Adrenal gland (tissue), 12 donors: ENCODE measurements around the gene B3GALT6. TPM values are rescaled to one million over a fixed set of nuclear protein-coding genes. Genes with fewer than 3 reads are reported as not detected.

ENCODE experiments used
- DNase-seq, 7 donors: peaks; one replicate each; pipeline ENCODE4 v3.0.0-alpha.2; 2019 to 2020
- H3K27ac ChIP-seq, 5 donors: fragments of 200-600 bp; sonication (generic) in 4 of 5; 1 replicate in 3 of 5; 2 replicates in 2 of 5; pipeline versions ENCODE4 v1.5.1 to v1.8.0; 2016 to 2020; ENCODE audit warnings: mild to moderate bottlenecking in 1 of 5
- H3K27me3 ChIP-seq: fragments of 200-600 bp; 2 replicates; pipeline ENCODE4 v1.8.0; 2021
- H3K36me3 ChIP-seq, 2 donors: fragments of 200-600 bp; replicated peaks in 1 of 2; 1 replicate in 1 of 2; 2 replicates in 1 of 2; pipeline versions ENCODE4 v1.5.1 to v1.8.0; 2018 to 2022
- H3K4me1 ChIP-seq, 2 donors: fragments of 200-600 bp; replicated peaks in 1 of 2; 1 replicate in 1 of 2; 2 replicates in 1 of 2; pipeline versions ENCODE4 v1.5.1 to v1.8.0; 2018 to 2021
- H3K4me3 ChIP-seq, 4 donors: fragments of 200-600 bp; sonication (generic) in 3 of 4; one replicate each; pipeline ENCODE4 v1.5.1; 2016 to 2018
- H3K9me3 ChIP-seq, 3 donors: fragments of 200-600 bp; sonication (generic) in 1 of 3; replicated peaks in 1 of 3; 1 replicate in 2 of 3; 2 replicates in 1 of 3; pipeline versions ENCODE4 v1.5.1 to v1.8.0; 2016 to 2021
- POLR2A ChIP-seq, 2 donors: fragments of 450-650 bp; IDR thresholded peaks; one replicate each; pipeline ENCODE4 v1.6.1; 2017; ENCODE audit warnings: antibody characterized with exemption in 2 of 2, mild to moderate bottlenecking in 2 of 2, moderate library complexity in 1 of 2
- WGBS, 4 donors: extraction: QIAGEN DNeasy Blood & Tissue Kit in 2 of 4; methylation state at CpG; one replicate each; pipeline versions ENCODE4 v1.1.5 to v1.1.7; 2013 to 2017; 5-methylcytosine and 5-hydroxymethylcytosine counted together
- intact Hi-C, 2 donors: fragments of 100-400 bp; cut with DNase I; formaldehyde crosslinking; loops; one replicate each; pipeline versions ENCODE4 v1.14.1 to v1.15.0; 2022 to 2023
- polyA plus RNA-seq, 3 donors: library from polyadenylated mRNA; stranded (reverse); fragments of 200-250 nt in 2 of 3; fragments of 350-450 nt in 1 of 3; fragmentation: Illumina TruSeq in 1 of 3; extraction: RNeasy Lipid Tissue Mini Kit (QIAGEN cat#74804) in 1 of 3; gene quantifications; one replicate each; pipeline ENCODE4 v1.2.3, GENCODE V29; 2013 to 2014
- total RNA-seq, 9 donors: library from RNA; depleted of rRNA in 4 of 9; stranded (reverse); fragments of >200 nt in 4 of 9; fragments of 120-200 nt in 1 of 9; fragmentation: NEBNext Ultra II Directional in 1 of 9; extraction: Animal tissue kit (Norgen Biotek cat#: 25700) in 1 of 9; gene quantifications; one replicate each; pipeline versions ENCODE4 v1.1.0 to v1.2.4, GENCODE V29; 2013 to 2023
- TF ChIP-seq, protein P1 (sequence below), 6 experiments: fragments of 450-650 bp in 4 of 6; fragments of 200-600 bp in 2 of 6; sonication (generic) in 1 of 6; IDR thresholded peaks; 1 replicate in 5 of 6; 2 replicates in 1 of 6; pipeline versions ENCODE4 v1.5.1 to v1.8.0; 2016 to 2021; ENCODE audit warnings: antibody characterized with exemption in 6 of 6, mild to moderate bottlenecking in 2 of 6, moderate library complexity in 1 of 6
- donor health status: healthy with polysubstance abuse.
- donor health status: Bipolar disorder and iron deficiency.
- donor health status: DM: yes; HTN: yes; CAD: no.
- donor health status: DM: no; HTN: no; CAD: no.
- donor health status: DM: no; HTN: no; CAD: no.
- donor health status: DM: yes; HTN: yes; CAD: no.

The B3GALT6 gene
- total and polyA plus RNA-seq, 12 donors, result 7.2 to 39.4 (median 16.7) TPM

DNA sequence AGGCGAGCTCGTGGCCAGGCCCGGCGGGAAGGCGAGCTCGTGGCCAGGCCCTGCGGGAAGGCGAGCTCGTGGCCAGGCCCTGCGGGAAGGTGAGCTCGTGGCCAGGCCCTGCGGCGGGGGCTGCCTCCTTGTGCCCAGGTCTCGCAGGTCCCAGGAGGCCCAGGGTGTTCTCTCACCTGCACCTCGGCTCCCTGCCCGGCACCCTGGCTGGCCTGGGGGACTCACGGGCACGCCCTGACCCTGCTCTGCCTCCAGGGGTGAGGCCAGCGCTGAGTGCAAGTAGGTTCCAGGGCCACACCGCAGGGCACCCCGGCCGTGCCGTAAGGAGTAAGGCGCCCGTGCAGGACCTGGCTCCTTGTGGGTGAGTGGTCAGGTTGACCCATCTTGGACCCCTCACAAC is 4.7 kb upstream of the B3GALT6 start:
- Histone ChIP-seq H3K9me3 (no peaks in the 10 kb centered on the region), H3K4me3 (no peak overlapping the region), H3K36me3 (peaks cover 0 to 53% of the 10 kb centered on the region in 2 donors), H3K27ac (no peak overlapping the region), H3K4me1 (peaks cover 15 to 19% of the 10 kb centered on the region in 2 donors), H3K27me3 (no peaks in the 10 kb centered on the region)
- intact Hi-C loops, result no loop called here
- 93 to 96% (median 95%) methylated on average over 8 to 25 of the region's 25 CpGs for WGBS, 4 donors
- TF ChIP-seq POLR2A (IDR thresholded peaks at IDR 0.05), result no peak
- TF ChIP-seq, protein P1, sequence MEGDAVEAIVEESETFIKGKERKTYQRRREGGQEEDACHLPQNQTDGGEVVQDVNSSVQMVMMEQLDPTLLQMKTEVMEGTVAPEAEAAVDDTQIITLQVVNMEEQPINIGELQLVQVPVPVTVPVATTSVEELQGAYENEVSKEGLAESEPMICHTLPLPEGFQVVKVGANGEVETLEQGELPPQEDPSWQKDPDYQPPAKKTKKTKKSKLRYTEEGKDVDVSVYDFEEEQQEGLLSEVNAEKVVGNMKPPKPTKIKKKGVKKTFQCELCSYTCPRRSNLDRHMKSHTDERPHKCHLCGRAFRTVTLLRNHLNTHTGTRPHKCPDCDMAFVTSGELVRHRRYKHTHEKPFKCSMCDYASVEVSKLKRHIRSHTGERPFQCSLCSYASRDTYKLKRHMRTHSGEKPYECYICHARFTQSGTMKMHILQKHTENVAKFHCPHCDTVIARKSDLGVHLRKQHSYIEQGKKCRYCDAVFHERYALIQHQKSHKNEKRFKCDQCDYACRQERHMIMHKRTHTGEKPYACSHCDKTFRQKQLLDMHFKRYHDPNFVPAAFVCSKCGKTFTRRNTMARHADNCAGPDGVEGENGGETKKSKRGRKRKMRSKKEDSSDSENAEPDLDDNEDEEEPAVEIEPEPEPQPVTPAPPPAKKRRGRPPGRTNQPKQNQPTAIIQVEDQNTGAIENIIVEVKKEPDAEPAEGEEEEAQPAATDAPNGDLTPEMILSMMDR (IDR thresholded peaks at IDR 0.05), result no peak
- DNase-seq, result no peak

DNA sequence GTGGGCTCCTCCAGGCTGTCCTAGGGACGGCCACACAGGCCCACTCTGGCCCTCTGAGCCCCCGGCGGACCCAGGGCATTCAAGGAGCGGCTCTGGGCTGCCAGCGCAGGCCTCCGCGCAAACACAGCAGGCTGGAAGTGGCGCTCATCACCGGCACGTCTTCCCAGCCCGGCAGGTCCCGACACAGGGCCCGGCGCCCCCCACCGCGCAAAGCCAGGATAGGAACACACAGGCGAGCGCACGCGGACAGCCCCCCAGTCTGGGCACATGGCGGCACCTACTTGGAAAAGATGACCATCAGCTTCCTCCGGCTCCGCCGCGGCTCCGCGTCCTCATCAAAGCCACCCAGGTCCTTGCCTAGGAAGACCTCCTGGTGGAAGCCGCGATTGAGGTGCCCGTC is 3.9 kb upstream of the B3GALT6 start:
- TF ChIP-seq, protein P1 (IDR thresholded peaks at IDR 0.05), result no peak
- TF ChIP-seq POLR2A (IDR thresholded peaks at IDR 0.05), result no peak
- intact Hi-C loops, result no loop called here
- H3K4me1 ChIP-seq, result peaks cover 21 to 26% of the 10 kb centered on the region in 2 donors
- no peaks in the 10 kb centered on the region for H3K27me3 ChIP-seq
- no peaks in the 10 kb centered on the region for H3K9me3 ChIP-seq
- 96 to 98% (median 98%) methylated on average over 17 to 30 of the region's 30 CpGs; no CpG with 5 or more reads in 1 of the 4 donors for WGBS, 4 donors
- no peak overlapping the region for H3K4me3 ChIP-seq
- H3K36me3 ChIP-seq, result peaks cover 0 to 45% of the 10 kb centered on the region in 2 donors
- no peak overlapping the region for H3K27ac ChIP-seq
- DNase-seq, result no peak

DNA sequence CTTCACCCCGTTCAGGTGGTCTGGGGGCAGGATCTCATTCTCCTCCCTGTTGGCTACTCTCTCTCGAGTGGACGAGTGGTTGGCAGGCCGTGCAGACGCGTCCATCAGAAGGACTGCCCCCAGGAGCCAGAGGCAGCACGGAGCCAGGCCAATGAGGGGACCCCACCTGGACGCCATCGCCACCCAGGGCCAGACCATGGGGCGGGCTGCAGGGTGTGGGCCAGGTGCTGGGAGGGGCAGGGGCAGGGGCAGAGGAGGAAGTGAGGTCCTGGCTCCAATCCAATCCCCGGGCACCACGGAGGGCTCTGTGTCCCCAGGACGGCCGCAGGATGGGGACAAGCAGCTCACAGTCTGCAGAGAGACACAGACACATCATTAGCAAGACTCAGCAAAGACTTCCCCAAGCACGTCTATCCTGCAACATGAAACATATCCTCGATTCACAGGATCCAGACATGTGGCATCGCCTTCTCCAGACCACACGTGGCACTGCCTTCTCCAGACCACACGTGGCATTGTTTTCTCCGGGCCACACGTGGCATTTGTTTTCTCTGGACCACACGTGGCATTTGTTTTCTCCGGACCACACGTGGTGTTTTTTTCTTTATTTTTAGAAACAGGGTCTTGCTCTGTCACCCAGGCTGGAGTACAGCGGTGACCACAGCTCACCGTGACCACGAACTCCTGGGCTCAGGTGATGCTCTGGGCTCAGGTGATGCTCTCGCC is 3.3 kb upstream of the B3GALT6 start:
- no peak overlapping the region for H3K4me3 ChIP-seq
- H3K4me1 ChIP-seq, result peaks cover 21 to 30% of the 10 kb centered on the region in 2 donors
- no peaks in the 10 kb centered on the region for H3K27me3 ChIP-seq
- DNase-seq, result no peak
- peaks cover 0 to 40% of the 10 kb centered on the region in 2 donors for H3K36me3 ChIP-seq
- intact Hi-C loops, result no loop called here
- WGBS, 4 donors, result 88 to 90% (median 88%) methylated on average over 19 to 28 of the region's 28 CpGs
- H3K9me3 ChIP-seq, result no peaks in the 10 kb centered on the region
- H3K27ac ChIP-seq, result no peak overlapping the region
- TF ChIP-seq POLR2A (IDR thresholded peaks at IDR 0.05), result no peak
- TF ChIP-seq, protein P1 (IDR thresholded peaks at IDR 0.05), result no peak

DNA sequence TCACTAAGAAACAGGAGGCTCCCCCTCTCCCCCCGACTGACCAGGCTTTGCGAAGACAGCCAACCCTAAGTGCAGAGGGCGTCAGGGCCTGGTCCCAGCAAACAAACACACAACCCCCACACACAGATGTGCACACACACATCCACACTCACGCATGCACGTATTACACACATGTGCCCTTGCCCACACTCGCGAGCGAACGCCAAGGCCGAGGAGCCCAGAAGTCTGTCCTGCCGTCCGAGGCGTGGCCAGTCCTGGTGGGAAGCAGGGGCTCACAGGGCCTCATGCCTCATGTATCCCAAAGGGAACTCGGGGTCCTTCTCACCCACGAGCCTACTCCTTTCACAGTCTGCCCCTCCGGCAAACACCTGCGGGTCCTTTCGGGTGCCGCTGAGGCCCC is 2.3 kb upstream of the B3GALT6 start:
- TF ChIP-seq, protein P1 (IDR thresholded peaks at IDR 0.05), result no peak
- no peak for TF ChIP-seq POLR2A (IDR thresholded peaks at IDR 0.05)
- 79 to 86% (median 82%) methylated on average over 17 to 19 of the region's 19 CpGs for WGBS, 4 donors
- H3K4me1 ChIP-seq, result peaks cover 21 to 30% of the 10 kb centered on the region in 2 donors
- no peak for DNase-seq
- no peak overlapping the region for H3K27ac ChIP-seq
- H3K9me3 ChIP-seq, result no peaks in the 10 kb centered on the region
- H3K36me3 ChIP-seq, result peaks cover 0 to 31% of the 10 kb centered on the region in 2 donors
- no peaks in the 10 kb centered on the region for H3K27me3 ChIP-seq
- H3K4me3 ChIP-seq, result no peak overlapping the region
- intact Hi-C loops, result no loop called here
